GM18498 (cell line): Measurements from ENCODE around the gene CNGB1.
"Not testable (repeated sequence)": the region's sequence is repeated elsewhere in the genome, so short reads cannot be mapped to it uniquely, and the experiment has no call there.

Experiments
- ATAC-seq: cut with Tn5 transposase; IDR thresholded peaks from one replicate; pipeline ENCODE4 v1.9.1; 2021; ENCODE audit warnings: mild to moderate bottlenecking, moderate library complexity; ENCODE audit not compliant: unreplicated experiment

CNGB1 gene

GRCh38 chr16:57938484-57938883 is 32.4 kb downstream of the CNGB1 start:
- no peak for ATAC-seq

- ATAC-seq = no peak
Observed at GRCh38 chr16:57937861-57938260, 33.1 kb downstream of the CNGB1 start.

GRCh38 chr16:57935904-57936303 is 35.0 kb downstream of the CNGB1 start:
- ATAC-seq = no peak

- ATAC-seq = no peak
Observed at GRCh38 chr16:57930533-57930932, 40.4 kb downstream of the CNGB1 start.

- ATAC-seq = no peak
Observed at GRCh38 chr16:57929250-57929649, 41.7 kb downstream of the CNGB1 start.

GRCh38 chr16:57926041-57926440 is 44.9 kb downstream of the CNGB1 start:
- ATAC-seq = no peak

- ATAC-seq = no peak
Observed at GRCh38 chr16:57925310-57925709, 45.6 kb downstream of the CNGB1 start.

GRCh38 chr16:57924514-57924913 is 46.4 kb downstream of the CNGB1 start:
- no peak for ATAC-seq

GRCh38 chr16:57923841-57924240 is 47.1 kb downstream of the CNGB1 start:
- no peak for ATAC-seq

- ATAC-seq = no peak
Observed at GRCh38 chr16:57923418-57923817, 47.5 kb downstream of the CNGB1 start.

- no peak for ATAC-seq
Observed at GRCh38 chr16:57920880-57921229, 50.1 kb downstream of the CNGB1 start.

- ATAC-seq = no peak
Observed at GRCh38 chr16:57920215-57920879, 50.6 kb downstream of the CNGB1 start.

GRCh38 chr16:57918994-57919393 is 51.9 kb downstream of the CNGB1 start:
- ATAC-seq = no peak

GRCh38 chr16:57918444-57918843 is 52.5 kb downstream of the CNGB1 start:
- ATAC-seq = no peak

GRCh38 chr16:57917929-57918328 is 53.0 kb downstream of the CNGB1 start:
- ATAC-seq = not testable (repeated sequence)

GRCh38 chr16:57917489-57917888 is 53.4 kb downstream of the CNGB1 start:
- not testable (repeated sequence) for ATAC-seq

- no peak for ATAC-seq
Observed at GRCh38 chr16:57916735-57917438, 54.0 kb downstream of the CNGB1 start.

GRCh38 chr16:57915811-57916488 is 55.0 kb downstream of the CNGB1 start:
- ATAC-seq = no peak

GRCh38 chr16:57915267-57915666 is 55.7 kb downstream of the CNGB1 start:
- ATAC-seq = no peak

- ATAC-seq = no peak
Observed at GRCh38 chr16:57914244-57915173, 56.4 kb downstream of the CNGB1 start.
